Aorta (tissue), 5 donors: ENCODE results near the gene RAG1. TPM values are rescaled to one million over a fixed set of nuclear protein-coding genes. Genes with fewer than 3 reads are reported as not detected.

Source experiments
- ATAC-seq: fragments of 200-7000 bp; cut with Tn5 transposase; one replicate; pipeline ENCODE4 v1.9.1; 2022; ENCODE audit warnings: moderate library complexity; ENCODE audit not compliant: low FRiP score
- DNase-seq, 2 donors: peaks; one replicate each; pipeline ENCODE4 v3.0.0-alpha.2; 2020
- H3K27ac ChIP-seq, 2 donors: one replicate each; pipeline ENCODE4 v1.5.1; 2013; ENCODE audit warnings: low read length in 2 of 2, mild to moderate bottlenecking in 2 of 2, moderate library complexity in 2 of 2, control low read depth in 1 of 2, inconsistent platforms in 1 of 2, low read depth in 1 of 2
- H3K27me3 ChIP-seq, 2 donors: one replicate each; pipeline ENCODE4 v1.6.1; 2013; ENCODE audit warnings: control low read depth in 1 of 2, low read length in 1 of 2, mild to moderate bottlenecking in 1 of 2, moderate library complexity in 1 of 2; ENCODE audit not compliant: insufficient read depth in 2 of 2, control insufficient read depth in 1 of 2
- H3K36me3 ChIP-seq, 2 donors: one replicate each; pipeline ENCODE4 v1.6.1; 2013; ENCODE audit warnings: control low read depth in 1 of 2, low read length in 1 of 2, mild to moderate bottlenecking in 1 of 2; ENCODE audit not compliant: insufficient read depth in 2 of 2, control insufficient read depth in 1 of 2
- H3K4me1 ChIP-seq, 2 donors: one replicate each; pipeline ENCODE4 v1.6.1; 2013; ENCODE audit warnings: low read length in 2 of 2, control low read depth in 1 of 2, mild to moderate bottlenecking in 1 of 2, moderate library complexity in 1 of 2; ENCODE audit not compliant: insufficient read depth in 2 of 2, control insufficient read depth in 1 of 2
- H3K4me3 ChIP-seq, 2 donors: one replicate each; pipeline ENCODE4 v1.5.1; 2013; ENCODE audit warnings: low read length in 2 of 2, control low read depth in 1 of 2, mild to moderate bottlenecking in 1 of 2
- H3K9me3 ChIP-seq: one replicate; pipeline ENCODE4 v1.6.1; 2013; ENCODE audit warnings: mild to moderate bottlenecking, low read length; ENCODE audit not compliant: control insufficient read depth
- WGBS, 2 donors: extraction: QIAGEN DNeasy Blood & Tissue Kit; methylation state at CpG; one replicate each; pipeline ENCODE4 v1.1.7; 2013; 5-methylcytosine and 5-hydroxymethylcytosine counted together
- intact Hi-C, 2 donors: fragments of 100-400 bp; cut with DNase I; formaldehyde crosslinking; loops; one replicate each; pipeline versions ENCODE4 v1.14.2 to v1.15.0; 2022
- polyA plus RNA-seq, 2 donors: library from polyadenylated mRNA; stranded (reverse); fragments of 200-250 nt; gene quantifications; one replicate each; pipeline ENCODE4 v1.2.3, GENCODE V29; 2013
- total RNA-seq, 2 donors: library from RNA; stranded (reverse); fragmentation: NEBNext Ultra II Directional; extraction: Animal tissue kit (Norgen Biotek cat#: 25700); gene quantifications; one replicate each; pipeline ENCODE4 v1.2.1, GENCODE V29; 2021
- donor health status: healthy with polysubstance abuse.
- donor health status: Bipolar disorder and iron deficiency.
- donor health status: DM: no; HTN: no; CAD: no.
- donor health status: DM: no; HTN: no; CAD: no.
- donor health status: DM: yes; HTN: yes; CAD: no.

RAG1 gene
- total and polyA plus RNA-seq, 4 donors, result 0.05 to 0.96 (median 0.51) TPM

GRCh38 chr11:36598051-36598450 is 30.2 kb downstream of the RAG1 start, which contains the start of gene RAG2:
Gene RAG2 (minus strand): TSS chr11:36598236. CDS start chr11:36594168, 4,068 bp downstream.
- H3K9me3 ChIP-seq, result no peaks in the 10 kb centered on the region
- H3K4me1 ChIP-seq, result peaks cover 0 to 2% of the 10 kb centered on the region in 2 donors
- no peak within 1 kb of the TSS for H3K4me3 ChIP-seq
- ATAC-seq (no peak), DNase-seq (no peak)
- no peaks in the 10 kb centered on the region for H3K36me3 ChIP-seq
- intact Hi-C loops, result no loop called here
- no peaks in the 10 kb centered on the region for H3K27me3 ChIP-seq
- 84 to 86% methylated on average over 2 of the region's 2 CpGs for WGBS, 2 donors
- no peak within 1 kb of the TSS for H3K27ac ChIP-seq

DNA sequence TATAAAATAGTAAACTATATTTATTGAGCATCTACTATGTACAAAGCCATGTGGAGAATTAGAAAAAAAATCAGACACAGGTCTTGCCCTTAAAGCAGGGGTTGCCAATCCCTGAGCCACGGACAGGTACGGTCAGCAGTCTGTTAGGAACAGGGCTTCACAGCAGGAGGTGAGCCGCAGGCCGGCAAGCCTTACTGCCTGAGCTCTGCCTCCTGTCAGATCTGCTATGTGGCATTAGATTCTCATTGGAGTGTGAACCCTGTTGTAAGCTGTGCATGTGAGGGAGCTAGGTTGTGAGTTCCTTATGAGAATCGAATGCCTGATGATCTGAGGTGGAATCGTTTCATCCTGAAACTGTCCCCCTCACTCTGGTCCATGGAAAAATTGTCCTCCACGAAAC is 32.4 kb downstream of the RAG1 start:
- H3K9me3 ChIP-seq, result no peaks in the 10 kb centered on the region
- H3K27me3 ChIP-seq, result no peaks in the 10 kb centered on the region
- intact Hi-C loops, result no loop called here
- no peak overlapping the region for H3K4me3 ChIP-seq
- ATAC-seq (no peak), DNase-seq (no peak)
- no peaks in the 10 kb centered on the region for H3K4me1 ChIP-seq
- H3K36me3 ChIP-seq, result no peaks in the 10 kb centered on the region
- WGBS, 2 donors, result 84 to 87% methylated on average over 7 of the region's 7 CpGs
- H3K27ac ChIP-seq, result no peak overlapping the region

GRCh38 chr11:36601155-36601554 is 33.3 kb downstream of the RAG1 start:
- WGBS, 2 donors, result 91 to 95% methylated on average over 2 of the region's 2 CpGs
- no peak overlapping the region for H3K4me3 ChIP-seq
- H3K9me3 ChIP-seq, result no peaks in the 10 kb centered on the region
- DNase-seq, result no peak
- no peaks in the 10 kb centered on the region for H3K27me3 ChIP-seq
- H3K4me1 ChIP-seq, result no peaks in the 10 kb centered on the region
- intact Hi-C loops, result no loop called here
- H3K36me3 ChIP-seq, result no peaks in the 10 kb centered on the region
- no peak overlapping the region for H3K27ac ChIP-seq
- ATAC-seq, result no peak

DNA sequence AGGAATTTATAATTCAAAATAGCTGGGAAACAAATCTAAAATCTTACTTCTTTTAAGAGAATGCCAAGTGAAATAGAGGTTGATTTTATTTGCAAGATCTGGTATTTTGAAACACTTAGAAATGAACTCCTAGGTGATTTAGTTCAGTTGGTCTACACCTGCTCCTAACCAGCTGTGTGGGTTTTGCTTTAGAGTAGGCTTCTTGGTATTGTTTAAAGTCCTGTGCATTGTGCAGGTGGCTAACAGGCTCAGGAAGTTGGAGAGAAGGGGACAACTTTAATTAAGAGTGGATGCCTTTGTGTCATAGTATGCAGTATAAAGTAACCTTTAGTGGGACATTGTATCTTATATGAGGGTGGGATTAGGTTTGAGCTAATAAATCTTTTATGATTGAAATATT is 34.3 kb downstream of the RAG1 start:
- H3K36me3 ChIP-seq, result no peaks in the 10 kb centered on the region
- no peak for ATAC-seq
- H3K4me3 ChIP-seq, result no peak overlapping the region
- DNase-seq, result no peak
- intact Hi-C loops, result no loop called here
- H3K27ac ChIP-seq, result no peak overlapping the region
- no peaks in the 10 kb centered on the region for H3K27me3 ChIP-seq
- H3K9me3 ChIP-seq, result no peaks in the 10 kb centered on the region
- no peaks in the 10 kb centered on the region for H3K4me1 ChIP-seq

GRCh38 chr11:36605221-36606216 is 37.7 kb downstream of the RAG1 start:
- ATAC-seq (no peak), DNase-seq (no peak)
- Histone ChIP-seq H3K27ac (no peak overlapping the region), H3K4me3 (no peak overlapping the region), H3K4me1 (no peaks in the 10 kb centered on the region), H3K9me3 (no peaks in the 10 kb centered on the region), H3K27me3 (no peaks in the 10 kb centered on the region), H3K36me3 (no peaks in the 10 kb centered on the region)
- intact Hi-C loops, result no loop called here
- WGBS, 2 donors, result 81 to 88% methylated on average over 6 of the region's 6 CpGs

GRCh38 chr11:36608491-36609199 is 40.8 kb downstream of the RAG1 start:
- WGBS, 2 donors, result 73 to 81% methylated on average over 1 of the region's 1 CpG
- Histone ChIP-seq H3K4me1 (no peaks in the 10 kb centered on the region), H3K4me3 (no peak overlapping the region), H3K9me3 (no peaks in the 10 kb centered on the region), H3K36me3 (no peaks in the 10 kb centered on the region), H3K27ac (no peak overlapping the region), H3K27me3 (no peaks in the 10 kb centered on the region)
- no peak for DNase-seq
- intact Hi-C loops, result no loop called here
- no peak for ATAC-seq

DNA sequence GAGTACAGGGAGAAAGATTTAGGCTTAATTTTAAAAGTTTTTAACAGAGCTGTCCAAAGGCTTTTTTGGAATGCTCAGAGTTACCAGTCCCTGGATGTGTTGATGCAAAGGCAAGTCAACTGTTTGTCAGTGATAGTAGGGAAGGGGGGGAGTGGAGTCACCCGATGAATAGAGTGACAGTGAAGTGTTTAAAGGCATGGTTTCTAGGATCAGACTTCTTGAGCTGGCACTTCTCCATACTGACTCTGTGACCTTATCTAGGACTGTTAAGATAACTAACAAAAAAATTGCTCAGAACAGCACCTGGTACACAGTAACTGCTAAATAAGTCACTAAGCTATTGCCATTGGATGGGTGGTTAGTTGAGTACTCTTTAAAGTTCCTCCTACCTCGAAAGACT is 41.6 kb downstream of the RAG1 start:
- Histone ChIP-seq H3K4me1 (no peaks in the 10 kb centered on the region), H3K9me3 (no peaks in the 10 kb centered on the region), H3K27me3 (no peaks in the 10 kb centered on the region), H3K4me3 (no peak overlapping the region), H3K36me3 (no peaks in the 10 kb centered on the region), H3K27ac (no peak overlapping the region)
- WGBS, 2 donors, result 70 to 80% methylated on average over 2 of the region's 2 CpGs
- intact Hi-C loops, result no loop called here
- ATAC-seq (no peak), DNase-seq (no peak)

GRCh38 chr11:36615826-36616225 is 48.0 kb downstream of the RAG1 start:
- DNase-seq, result no peak
- Histone ChIP-seq H3K9me3 (no peaks in the 10 kb centered on the region), H3K27me3 (no peaks in the 10 kb centered on the region), H3K4me1 (peaks cover 0 to 6% of the 10 kb centered on the region in 2 donors), H3K4me3 (no peak overlapping the region), H3K36me3 (no peaks in the 10 kb centered on the region), H3K27ac (no peak overlapping the region)
- WGBS, 2 donors, result 80 to 82% methylated on average over 3 of the region's 3 CpGs
- ATAC-seq, result no peak
- intact Hi-C loops, result no loop called here
